Amniotic epithelial cell (primary cell): ENCODE results near the gene MDC1.
"Not testable (repeated sequence)": the region's sequence is repeated elsewhere in the genome, so short reads cannot be mapped to it uniquely, and the experiment has no call there.

ENCODE experiments used
- DNase-seq: peaks from one replicate; pipeline ENCODE4 v3.0.0-alpha.2; 2010; ENCODE audit warnings: low read depth

The MDC1 gene

DNA sequence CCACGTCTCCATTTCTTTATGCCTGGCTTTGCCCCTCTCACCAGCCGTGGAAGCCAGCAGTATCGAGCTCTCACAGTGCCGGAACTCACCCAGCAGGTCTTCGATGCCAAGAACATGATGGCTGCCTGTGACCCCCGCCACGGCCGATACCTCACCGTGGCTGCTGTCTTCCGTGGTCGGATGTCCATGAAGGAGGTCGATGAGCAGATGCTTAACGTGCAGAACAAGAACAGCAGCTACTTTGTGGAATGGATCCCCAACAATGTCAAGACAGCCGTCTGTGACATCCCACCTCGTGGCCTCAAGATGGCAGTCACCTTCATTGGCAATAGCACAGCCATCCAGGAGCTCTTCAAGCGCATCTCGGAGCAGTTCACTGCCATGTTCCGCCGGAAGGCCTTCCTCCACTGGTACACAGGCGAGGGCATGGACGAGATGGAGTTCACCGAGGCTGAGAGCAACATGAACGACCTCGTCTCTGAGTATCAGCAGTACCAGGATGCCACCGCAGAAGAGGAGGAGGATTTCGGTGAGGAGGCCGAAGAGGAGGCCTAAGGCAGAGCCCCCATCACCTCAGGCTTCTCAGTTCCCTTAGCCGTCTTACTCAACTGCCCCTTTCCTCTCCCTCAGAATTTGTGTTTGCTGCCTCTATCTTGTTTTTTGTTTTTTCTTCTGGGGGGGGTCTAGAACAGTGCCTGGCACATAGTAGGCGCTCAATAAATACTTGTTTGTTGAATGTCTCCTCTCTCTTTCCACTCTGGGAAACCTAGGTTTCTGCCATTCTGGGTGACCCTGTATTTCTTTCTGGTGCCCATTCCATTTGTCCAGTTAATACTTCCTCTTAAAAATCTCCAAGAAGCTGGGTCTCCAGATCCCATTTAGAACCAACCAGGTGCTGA, 7.0 kb upstream of the MDC1 start:
- not testable (repeated sequence) for DNase-seq

GRCh38 chr6:30723159-30723842, 6.2 kb upstream of the MDC1 start:
- not testable (repeated sequence) for DNase-seq

- DNase-seq, result peak; percentile 55
These were observed 5.4 kb upstream of the MDC1 start for GRCh38 chr6:30722280-30723112.

GRCh38 chr6:30722025-30722279, 4.9 kb upstream of the MDC1 start:
- DNase-seq, result peak; percentile 76

GRCh38 chr6:30721198-30722024, 4.3 kb upstream of the MDC1 start:
- peak; percentile 81 for DNase-seq

DNA sequence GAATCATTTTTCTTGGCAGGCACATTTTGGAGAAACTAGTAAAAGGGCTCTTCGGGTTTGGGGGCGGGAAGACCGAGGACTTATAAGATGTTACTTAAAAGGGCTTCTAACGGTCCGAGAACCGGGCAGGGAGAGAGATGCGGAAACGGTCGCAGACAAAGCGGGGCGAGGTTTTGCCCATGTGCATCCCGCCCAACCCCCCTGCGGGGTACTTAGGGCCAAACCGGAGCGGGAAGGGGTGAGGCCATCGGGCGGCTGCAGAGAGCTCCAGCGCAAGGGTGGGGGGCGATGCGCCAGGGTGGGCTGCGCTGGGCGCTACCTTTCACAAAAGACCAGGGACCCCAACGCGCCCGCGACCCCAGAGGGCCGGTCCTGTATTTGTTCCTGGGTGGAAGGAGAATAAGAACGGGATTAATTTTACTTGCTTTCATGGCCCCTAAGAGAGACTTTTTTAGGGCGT, 3.7 kb upstream of the MDC1 start:
- no peak for DNase-seq

- DNase-seq, result peak; percentile 97
These were observed 3.0 kb upstream of the MDC1 start, which contains the start of gene TUBB for GRCh38 chr6:30719791-30720737. Gene TUBB (plus strand): TSS chr6:30720352. CDS start chr6:30720507, 155 bp downstream.

- no peak for DNase-seq
These were observed 2.3 kb upstream of the MDC1 start for GRCh38 chr6:30719356-30719755.

DNA sequence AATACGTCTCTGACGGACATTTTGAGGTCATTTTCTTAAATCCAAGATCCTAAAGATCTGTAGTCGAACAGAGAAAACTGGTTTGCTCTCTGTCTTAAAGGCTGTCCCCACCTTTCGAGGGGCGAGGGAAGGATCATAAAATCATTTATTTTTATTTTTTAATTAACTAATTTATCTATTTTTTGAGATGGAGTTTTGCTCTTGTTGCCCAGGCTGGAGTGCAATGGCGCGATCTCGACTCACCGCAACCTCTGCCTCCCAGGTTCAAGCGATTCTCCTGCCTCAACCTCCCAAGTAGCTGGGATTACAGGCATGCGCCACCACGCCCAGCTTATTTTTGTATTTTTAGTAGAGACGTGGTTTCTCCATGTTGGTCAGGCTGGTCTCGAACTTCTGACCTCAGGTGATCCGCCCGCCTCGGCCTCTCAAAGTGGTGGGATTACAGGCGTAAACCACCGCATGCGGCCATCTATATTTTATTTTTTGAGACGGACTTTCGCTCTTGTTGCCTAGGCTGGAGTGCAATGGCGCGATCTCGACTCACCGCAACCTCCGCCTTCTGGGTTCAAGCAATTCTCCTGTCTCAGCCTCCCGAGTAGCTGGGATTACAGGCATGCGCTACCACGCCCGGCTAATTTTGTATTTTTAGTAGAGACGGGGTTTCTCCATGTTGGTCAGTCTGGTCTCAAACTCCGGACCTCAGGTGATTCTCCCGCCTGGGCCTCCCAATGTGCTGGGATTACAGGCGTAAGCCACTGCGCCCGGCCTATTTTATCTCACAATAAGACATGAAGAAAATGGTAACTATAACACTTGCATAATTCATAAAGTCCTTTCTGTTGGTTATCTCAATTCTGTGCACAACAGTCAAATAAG, 1.0 kb upstream of the MDC1 start:
- DNase-seq, result not testable (repeated sequence)

GRCh38 chr6:30716879-30717128, 277 bp downstream of the MDC1 start:
- no peak for DNase-seq

- no peak for DNase-seq
These were observed 2.8 kb downstream of the MDC1 start for GRCh38 chr6:30714263-30714662.

- no peak for DNase-seq
These were observed 4.6 kb downstream of the MDC1 start for GRCh38 chr6:30712441-30712945.

DNA sequence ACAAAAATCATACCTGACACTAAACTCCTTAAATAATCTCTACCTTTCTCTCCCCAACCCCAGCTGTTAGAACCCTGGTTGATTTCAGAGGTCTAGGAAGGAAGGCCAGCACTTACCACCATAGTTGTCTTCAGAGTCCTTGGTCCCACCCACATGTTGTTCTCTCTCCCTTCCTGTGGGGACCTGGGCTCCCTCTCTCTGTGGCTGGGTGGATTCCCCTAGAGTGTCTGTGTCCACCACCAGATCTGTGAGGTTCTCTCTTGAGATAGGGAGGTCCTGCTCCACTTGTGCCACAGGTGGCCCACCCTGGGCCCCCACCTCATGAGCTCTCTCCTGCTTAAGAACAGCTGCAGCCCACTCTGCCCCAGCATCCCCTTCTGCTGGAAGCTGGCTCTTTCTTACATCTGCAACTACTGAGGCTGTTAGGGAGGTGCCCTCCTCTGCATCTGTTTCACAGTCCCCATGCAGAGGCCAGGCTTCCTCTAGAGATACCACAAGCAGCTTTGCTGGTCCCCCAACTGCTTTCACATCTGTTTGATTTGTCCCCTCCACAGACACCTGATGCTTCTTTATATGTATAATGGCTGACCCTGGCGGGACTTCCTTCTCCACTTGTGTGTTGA, 5.2 kb downstream of the MDC1 start:
- DNase-seq, result no peak

- DNase-seq, result no peak
These were observed 7.8 kb downstream of the MDC1 start for GRCh38 chr6:30709101-30709868.

- no peak for DNase-seq
These were observed 9.7 kb downstream of the MDC1 start for GRCh38 chr6:30707281-30707850.

DNA sequence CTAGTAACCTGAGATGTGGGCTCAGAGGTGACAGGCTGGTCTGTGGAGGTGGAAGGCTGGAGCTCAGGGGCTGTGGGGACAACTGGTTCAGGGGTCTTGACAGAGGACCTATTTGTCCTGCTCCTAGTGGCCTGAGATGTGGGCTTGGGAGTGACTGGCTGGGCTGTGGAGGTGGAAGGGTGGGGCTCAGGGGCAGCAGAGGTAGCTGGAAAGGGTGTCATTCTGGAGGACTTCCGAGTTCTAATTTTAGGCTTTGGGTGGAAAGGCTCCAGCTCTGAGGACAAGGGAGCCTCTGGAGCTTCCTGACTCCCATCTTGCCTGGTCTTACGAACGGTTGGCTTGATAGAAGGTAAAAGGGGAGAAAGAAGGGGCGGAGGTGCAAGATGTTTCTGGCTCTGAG, 11.5 kb downstream of the MDC1 start:
- no peak for DNase-seq

- no peak for DNase-seq
These were observed 13.3 kb downstream of the MDC1 start for GRCh38 chr6:30703821-30704220.

GRCh38 chr6:30703011-30703410, 14.1 kb downstream of the MDC1 start:
- DNase-seq, result no peak
